WI38 (cell line): Measurements from ENCODE around the gene TMCO1.
"Not testable (repeated sequence)": the region's sequence is repeated elsewhere in the genome, so short reads cannot be mapped to it uniquely, and the experiment has no call there.

Source experiments
- H3K4me3 ChIP-seq: 2 replicates; pipeline ENCODE4 v1.5.1; 2011; ENCODE audit warnings: low read depth, mild to moderate bottlenecking, control low read depth, low read length
- CTCF ChIP-seq: IDR thresholded peaks from 2 replicates; pipeline ENCODE4 v1.5.1; 2012; ENCODE audit warnings: low read depth, mild to moderate bottlenecking, control low read depth, low read length

Gene TMCO1, protein sequence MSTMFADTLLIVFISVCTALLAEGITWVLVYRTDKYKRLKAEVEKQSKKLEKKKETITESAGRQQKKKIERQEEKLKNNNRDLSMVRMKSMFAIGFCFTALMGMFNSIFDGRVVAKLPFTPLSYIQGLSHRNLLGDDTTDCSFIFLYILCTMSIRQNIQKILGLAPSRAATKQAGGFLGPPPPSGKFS

DNA sequence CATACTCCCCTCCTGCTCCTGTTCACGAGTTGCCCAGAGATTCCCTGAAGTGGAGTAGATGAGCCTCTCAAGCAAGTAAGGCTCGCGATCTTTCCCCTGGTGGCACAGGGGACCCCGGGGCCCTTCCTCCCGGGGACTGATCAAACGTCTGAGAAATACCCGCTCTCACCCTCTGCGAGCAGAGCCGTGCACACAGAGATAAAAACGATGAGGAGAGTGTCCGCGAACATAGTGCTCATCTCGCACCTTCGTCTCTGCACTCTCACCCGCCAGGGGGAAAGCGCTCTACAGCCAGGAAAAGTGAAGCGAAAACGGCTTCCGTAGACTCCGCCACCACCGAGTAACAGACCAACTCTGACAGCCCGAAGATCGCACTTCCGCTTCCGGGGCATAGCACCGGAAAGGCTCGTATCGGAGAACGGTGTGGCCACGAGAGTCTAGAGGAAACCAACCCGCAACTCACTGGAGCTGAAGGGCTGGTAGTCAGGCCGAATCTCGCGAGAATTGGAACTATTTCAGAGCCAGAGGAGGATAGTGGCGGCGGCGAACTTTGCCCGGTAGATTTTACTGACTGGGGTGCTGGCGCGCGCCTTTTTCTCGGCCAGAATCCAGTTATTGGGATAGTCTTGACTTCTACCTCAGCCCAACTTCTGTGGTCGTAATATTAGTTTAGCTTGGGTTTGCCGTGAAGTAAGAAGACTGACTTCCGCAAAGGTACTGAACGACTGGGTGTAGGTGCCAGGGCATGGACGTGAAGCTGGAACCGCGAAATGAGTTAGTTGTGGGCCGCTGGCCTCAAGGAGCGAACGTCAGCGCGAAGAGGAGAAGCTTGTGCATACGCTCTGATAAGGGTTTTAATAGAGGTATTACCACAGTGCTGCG, at the start of gene TMCO1:
Gene TMCO1, minus strand, starts transcription at position 356 of the 882 bp plus-strand sequence. Its CDS starts 117 bp downstream, at position 239.
- TF ChIP-seq CTCF, result no peak
- peak within 1 kb of the TSS; percentile 83 for H3K4me3 ChIP-seq

GRCh38 chr1:165816826-165817497, 48.3 kb upstream of the TMCO1 start:
- no peak for TF ChIP-seq CTCF
- no peak overlapping the region for H3K4me3 ChIP-seq

- H3K4me3 ChIP-seq, result no peak overlapping the region
- TF ChIP-seq CTCF, result no peak
Measured at GRCh38 chr1:165816157-165816556, 47.5 kb upstream of the TMCO1 start.

DNA sequence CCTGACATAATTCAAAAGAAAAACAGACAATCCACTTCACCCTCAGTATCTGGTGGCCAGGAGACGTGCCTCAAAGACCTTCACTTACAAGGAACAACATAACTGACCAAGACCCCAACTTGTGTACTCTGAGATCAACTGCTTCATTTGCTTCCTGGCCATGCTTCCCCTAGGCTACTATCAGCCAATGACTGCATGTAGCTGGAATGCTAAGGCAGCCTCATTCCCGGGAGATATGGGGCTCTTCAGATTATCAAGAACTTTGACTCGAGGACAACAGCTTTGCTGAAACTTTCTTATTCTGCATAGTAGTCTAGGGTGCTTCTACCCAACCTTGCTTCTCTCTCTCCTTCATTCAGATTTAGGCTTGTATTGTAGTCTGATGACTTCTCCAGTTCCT, 47.1 kb upstream of the TMCO1 start:
- H3K4me3 ChIP-seq, result no peak overlapping the region
- TF ChIP-seq CTCF, result no peak

GRCh38 chr1:165807613-165808012, 38.9 kb upstream of the TMCO1 start:
- TF ChIP-seq CTCF, result no peak
- no peak overlapping the region for H3K4me3 ChIP-seq

DNA sequence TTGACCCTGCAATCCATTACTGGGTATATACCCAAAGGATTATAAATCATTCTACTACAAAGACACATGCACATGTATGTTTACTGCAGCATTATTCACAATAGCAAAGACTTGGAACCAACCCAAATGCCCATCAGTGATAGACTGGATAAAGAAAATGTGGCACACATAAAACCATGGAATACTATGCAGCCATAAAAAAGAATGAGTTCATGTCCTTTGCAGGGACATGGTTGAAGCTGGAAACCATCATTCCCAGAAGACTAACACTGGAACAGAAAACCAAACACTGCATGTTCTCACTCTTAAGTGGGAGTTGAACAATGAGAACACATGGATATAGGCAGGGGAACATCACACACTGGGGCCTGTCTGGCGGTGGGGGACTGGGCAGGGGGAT, 35.8 kb upstream of the TMCO1 start:
- not testable (repeated sequence) for H3K4me3 ChIP-seq

DNA sequence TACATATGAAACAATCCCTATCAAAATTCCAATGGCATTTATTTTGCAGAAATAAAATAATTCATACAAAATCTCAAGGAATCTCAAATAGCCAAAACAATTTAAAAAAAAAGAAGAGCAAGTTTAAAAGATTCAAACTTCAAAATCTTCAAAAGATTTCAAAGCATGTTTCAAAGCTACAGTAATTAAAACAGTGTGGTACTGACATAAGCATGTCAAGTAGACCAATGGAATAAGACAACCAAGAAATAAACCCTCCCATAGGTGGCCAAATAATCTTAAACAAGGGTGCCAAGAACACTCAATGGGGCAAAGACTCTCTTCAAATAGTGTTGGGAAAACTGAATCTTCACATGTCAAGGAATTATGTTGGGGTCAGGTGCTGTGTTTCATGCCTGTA, 30.7 kb upstream of the TMCO1 start:
- TF ChIP-seq CTCF, result no peak
- H3K4me3 ChIP-seq, result no peak overlapping the region
